Right kidney (tissue), 1 donor: ENCODE data around the gene CSPG4.
"Not testable (repeated sequence)": the region's sequence is repeated elsewhere in the genome, so short reads cannot be mapped to it uniquely, and the experiment has no call there.

Source experiments
- DNase-seq: peaks from one replicate; pipeline ENCODE4 v3.0.0-alpha.2; 2016

CSPG4 gene

DNA sequence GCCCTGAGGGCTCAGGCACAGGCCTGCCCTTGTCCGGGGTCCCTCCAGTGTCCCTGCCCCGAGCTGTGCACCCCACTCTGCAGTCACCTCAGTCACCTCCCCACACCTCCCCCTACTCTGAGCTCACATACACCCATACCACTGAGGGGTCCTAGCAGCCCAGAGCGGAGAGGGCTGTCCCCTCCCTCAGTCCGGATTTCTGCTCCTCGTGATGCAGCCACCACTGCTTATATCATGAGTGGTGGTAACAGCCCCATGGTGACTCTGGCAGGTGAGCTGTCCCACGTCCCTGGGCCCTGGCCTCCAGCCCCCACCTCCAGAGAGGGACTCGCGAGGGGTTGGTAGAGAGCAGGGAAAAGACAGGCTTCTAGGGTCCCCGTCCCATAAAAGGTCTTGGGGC, 8.0 kb downstream of the CSPG4 start:
- no peak for DNase-seq

- DNase-seq = no peak
Observed at GRCh38 chr15:75704263-75704615, 8.4 kb downstream of the CSPG4 start.

DNA sequence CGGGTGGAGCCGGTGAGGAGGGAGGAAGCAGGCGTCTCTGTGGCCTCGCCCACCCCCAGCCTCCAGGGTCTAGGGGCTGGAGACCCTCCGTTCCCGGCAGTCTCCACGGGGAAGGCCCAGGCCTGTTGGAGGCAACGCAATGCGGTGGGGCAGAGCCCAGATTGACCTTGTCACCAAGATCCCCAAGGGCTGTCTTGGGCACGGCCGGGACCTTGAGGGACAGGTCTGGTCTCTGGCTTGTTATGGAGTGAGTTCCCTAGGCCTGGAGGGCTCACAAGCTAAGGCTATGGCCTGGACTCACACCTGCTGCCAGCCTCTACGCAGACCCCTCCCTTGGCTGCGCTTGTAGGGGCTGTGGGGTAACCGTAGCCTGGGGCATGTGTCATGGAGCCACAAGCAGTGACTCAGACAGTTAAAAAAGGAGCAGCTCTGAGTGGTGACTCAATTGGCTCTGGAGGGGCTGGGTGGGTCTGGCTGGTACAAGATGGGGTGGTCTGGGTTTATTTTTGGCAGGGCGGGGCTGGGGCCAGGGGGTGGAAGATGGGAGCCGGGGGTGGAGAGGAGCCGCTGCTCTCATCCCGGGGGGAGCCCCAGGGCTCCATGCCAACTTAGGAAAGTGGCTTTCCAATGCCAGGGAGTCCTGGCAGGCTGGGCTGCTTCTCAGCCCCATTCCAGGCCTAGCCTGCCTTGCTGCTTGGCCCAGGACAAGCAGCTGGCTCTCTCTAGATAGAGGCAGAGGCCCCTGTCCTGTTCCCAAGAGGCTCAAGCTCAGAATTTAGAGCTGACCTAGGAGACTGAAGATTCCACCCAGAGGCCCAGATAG, 9.0 kb downstream of the CSPG4 start:
- not testable (repeated sequence) for DNase-seq

DNA sequence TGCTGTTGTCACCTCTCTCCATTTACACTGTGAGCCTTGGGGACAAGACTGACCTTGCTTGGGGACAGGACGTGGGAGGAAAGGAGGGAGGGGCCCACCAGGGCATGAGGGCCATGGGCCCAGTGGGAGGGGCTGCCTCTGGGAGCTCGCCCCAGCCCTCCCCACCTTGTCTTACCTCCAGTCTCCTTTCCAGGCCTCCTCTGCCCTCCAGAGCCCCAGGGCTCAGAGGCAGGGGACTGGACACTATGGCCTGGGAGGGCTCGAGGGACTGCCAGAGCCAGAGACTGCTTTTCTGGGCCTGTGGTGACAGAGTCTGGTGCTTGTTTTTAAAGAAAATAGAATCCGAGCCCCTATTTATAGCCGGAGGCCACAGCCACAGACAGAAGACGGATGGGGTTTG, 10.2 kb downstream of the CSPG4 start:
- no peak for DNase-seq

DNA sequence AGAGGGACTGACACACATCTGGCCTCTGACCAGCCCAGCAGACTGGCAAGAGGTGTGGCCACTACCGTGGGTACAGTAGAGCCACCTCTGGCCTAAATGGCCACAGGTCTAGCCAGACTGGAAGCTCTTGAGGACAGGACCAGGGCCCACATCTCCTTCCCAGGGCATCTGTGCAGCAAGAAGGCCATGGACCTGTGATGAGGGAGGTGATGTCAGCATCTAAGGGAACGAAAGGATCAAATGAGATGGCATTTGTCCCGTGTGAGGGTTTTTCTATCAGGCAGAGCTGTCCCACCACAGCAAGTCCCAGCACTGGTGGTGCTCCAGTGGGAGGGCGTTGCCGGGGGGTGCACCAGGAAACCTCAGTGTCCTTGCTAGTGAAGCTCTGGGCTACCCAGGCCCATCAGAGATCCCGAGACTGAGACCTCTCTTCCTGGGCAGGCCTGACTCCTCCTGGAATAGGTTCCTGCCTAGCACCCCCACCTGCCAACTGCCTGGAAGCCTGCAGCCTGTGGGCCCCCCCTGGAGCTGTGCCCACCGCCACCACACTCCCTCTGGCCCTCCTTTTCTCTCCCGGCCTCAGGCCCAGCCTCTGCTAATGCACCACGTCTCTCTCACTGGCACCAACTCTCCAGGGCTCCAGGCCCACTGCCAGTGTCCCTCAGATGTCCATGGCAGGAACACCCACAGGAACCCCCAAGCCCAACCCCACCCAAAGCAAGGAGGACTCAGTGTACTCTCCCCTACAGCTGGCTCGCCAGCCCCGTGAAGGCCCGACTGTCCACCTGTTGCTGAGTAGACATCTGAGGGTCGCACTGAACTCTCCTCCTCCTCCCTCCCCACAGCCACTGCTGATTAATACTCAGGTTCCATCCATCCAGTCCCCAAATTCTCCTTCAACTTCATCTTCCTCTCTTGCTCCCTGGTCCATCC, 11.3 kb downstream of the CSPG4 start:
- DNase-seq = not testable (repeated sequence)

- DNase-seq = not testable (repeated sequence)
Observed at GRCh38 chr15:75699961-75700874, 12.4 kb downstream of the CSPG4 start.

- DNase-seq = not testable (repeated sequence)
Observed at GRCh38 chr15:75699517-75699916, 13.1 kb downstream of the CSPG4 start.

GRCh38 chr15:75697974-75698747, 14.5 kb downstream of the CSPG4 start:
- not testable (repeated sequence) for DNase-seq

GRCh38 chr15:75697523-75697922, 15.1 kb downstream of the CSPG4 start:
- no peak for DNase-seq

DNA sequence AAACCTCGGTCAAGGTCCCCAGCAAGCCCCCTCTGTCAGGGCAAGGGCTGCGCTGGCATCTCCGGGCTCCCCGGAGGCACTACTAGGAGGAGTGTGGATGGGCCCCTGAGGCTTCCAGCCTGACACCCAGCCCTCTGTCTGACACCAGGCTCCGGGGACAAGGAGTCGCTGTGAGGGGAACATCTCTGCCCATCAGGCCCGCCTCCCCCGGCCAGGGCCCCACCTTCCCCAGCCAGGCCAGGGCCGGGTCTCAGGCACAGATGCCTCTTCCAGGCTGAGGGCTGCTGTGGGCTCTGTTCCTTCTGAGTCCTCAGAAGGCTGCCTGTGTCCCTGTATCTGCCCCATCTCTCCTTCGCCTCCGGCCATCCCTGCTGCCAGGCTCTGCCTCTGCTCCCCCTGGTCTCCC, 15.8 kb downstream of the CSPG4 start:
- DNase-seq = no peak

GRCh38 chr15:75696311-75696720, 16.3 kb downstream of the CSPG4 start:
- no peak for DNase-seq

GRCh38 chr15:75695634-75696310, 16.9 kb downstream of the CSPG4 start:
- no peak for DNase-seq

- DNase-seq = no peak
Observed at GRCh38 chr15:75695220-75695619, 17.4 kb downstream of the CSPG4 start.

DNA sequence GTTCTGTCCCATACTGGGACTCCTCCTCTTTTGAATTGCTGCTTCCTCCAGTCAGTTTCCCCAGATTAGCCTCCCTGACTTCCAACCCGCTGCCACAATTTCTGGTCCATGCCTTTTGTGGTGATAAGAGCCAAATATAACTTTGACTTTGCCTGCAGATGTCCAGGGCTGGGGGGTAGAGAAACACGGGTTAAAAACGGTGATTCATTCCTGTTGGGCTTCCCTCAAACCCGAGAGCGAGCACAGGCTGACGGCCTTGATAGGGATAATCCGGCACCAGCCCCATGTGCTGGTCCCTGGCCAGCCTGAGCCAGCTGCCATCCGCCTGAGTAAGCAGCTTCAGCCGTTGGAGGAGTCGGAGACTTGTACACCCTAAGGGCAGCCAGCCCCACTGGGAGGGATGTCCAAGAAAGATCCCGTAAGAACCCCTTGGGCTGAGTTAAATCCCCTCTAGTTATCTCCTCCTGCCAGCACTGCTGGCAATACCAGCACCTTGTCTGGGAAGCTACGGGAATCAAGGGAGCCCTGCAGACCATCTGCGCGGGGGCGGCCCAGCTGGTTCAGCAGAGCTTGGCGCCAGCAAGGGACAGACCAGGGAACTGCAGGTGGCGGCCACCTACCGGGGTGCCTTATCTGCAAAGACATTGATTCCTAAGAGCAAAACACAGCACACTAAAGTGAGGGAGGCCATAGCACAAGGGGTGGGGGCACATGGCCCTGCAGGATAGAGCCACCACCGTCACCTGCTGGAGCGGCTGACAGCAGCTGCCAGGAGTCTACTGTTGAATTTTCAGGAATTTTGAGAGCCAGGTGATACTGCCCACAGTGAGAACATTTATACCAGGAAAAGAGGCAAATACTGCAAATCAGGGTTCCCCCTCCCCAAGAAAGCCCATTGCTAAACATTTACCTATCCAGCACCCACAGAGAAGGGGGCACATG, 18.1 kb downstream of the CSPG4 start:
- DNase-seq = peak; percentile 64

- no peak for DNase-seq
Observed at GRCh38 chr15:75693501-75694240, 19.0 kb downstream of the CSPG4 start.

GRCh38 chr15:75693028-75693427, 19.6 kb downstream of the CSPG4 start:
- not testable (repeated sequence) for DNase-seq

DNA sequence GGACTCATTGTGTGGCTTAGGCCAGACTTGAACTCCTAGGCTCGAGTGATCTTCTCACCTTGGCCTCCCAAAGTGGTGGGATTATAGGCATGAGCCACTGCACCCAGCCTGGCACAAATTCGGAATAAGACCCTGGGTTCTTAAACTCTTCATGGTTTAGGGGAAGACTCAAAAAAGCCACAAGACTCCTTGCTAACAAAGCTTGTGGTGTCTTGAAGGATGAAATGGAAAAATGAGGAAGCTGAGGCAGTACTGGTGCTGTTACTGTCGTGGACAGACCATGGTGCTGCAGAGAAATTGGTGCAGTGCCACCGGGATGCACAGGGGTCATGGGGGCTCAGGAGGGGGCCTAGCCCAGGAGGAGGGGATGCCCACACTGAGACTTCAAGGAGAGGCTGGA, 20.3 kb downstream of the CSPG4 start:
- not testable (repeated sequence) for DNase-seq

DNA sequence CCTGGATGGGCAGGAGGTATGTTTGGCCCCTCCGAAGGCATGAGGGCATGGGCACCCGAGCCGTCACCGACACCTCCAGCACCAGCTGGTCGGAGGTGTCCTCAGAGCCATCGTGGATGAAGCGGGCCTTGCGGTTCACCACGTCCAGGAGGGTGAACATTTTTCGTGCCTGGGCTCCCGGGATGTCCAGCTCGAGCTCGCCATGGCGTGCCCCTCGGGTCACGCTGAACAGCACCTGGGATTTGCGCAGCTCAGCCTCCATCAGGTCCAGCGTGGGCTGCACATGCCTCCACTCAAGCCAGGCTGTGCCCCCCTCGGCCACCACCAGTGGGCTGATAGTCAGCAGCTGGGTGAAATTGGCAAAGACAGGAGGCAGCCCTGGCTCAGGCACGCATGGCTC, 23.2 kb downstream of the CSPG4 start:
- not testable (repeated sequence) for DNase-seq

- no peak for DNase-seq
Observed at GRCh38 chr15:75688831-75689230, 23.8 kb downstream of the CSPG4 start.
